HG03442 (cell line): ENCODE measurements around the gene STEAP3.

Experiments
- ATAC-seq: cut with Tn5 transposase; IDR thresholded peaks from one replicate; pipeline ENCODE4 v1.9.1; 2021; ENCODE audit warnings: mild to moderate bottlenecking, moderate library complexity; ENCODE audit not compliant: unreplicated experiment

Gene STEAP3

DNA sequence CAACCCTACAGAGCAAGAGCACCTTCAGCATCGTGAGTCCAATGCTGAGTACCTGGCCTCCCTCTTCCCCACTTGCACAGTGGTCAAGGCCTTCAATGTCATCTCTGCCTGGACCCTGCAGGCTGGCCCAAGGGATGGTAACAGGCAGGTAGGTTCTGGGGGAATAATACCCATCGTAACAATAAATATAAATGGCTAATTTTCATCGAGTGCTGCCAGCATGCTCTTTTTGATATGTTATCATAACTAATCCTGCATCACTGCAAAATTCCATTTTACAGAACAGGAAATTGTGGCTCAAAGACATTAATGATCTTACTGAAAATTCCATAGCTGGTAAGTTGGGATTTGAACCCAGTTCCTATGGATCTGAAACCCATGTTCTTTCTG, 22.2 kb downstream of the STEAP3 start:
- ATAC-seq, result no peak

DNA sequence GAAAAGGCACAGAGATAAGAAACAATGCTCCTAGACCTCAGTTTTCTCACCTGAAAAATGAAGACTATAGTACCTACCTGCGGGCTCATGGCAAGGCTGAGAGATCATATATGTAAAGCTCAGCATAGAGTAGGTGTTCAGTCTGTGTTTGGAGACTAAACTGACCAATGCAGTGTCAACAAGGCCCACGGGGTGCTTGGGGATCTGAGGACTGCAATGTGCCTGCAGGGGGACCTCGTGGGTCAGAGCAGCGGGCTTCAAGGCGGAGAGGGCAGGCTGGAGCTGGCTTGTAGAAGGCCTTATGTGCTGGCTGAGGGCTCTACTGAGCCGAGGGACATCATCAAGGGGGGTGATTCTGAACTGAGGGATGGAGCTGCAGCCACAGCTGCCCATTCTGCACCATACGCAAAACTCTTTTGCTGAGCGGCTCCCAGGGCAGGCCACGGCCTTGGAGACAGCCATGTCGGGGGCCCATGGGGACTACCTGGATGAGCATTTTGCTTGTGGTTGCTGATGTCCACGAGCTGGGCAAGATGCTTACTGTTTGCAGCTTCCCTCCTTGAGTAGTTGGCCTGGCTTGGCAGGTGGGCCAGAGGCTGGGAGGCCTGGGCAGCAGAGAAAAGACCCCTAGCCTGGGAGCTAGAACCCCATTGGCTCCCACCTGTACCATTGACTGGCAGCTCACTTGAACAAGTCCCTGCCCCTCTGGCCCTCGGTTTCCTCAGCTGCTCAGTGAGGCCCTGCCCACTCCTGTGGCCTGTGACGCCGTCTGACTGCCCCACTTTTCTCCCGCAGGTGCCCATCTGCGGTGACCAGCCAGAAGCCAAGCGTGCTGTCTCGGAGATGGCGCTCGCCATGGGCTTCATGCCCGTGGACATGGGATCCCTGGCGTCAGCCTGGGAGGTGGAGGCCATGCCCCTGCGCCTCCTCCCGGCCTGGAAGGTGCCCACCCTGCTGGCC, 23.5 kb downstream of the STEAP3 start:
- no peak for ATAC-seq

DNA sequence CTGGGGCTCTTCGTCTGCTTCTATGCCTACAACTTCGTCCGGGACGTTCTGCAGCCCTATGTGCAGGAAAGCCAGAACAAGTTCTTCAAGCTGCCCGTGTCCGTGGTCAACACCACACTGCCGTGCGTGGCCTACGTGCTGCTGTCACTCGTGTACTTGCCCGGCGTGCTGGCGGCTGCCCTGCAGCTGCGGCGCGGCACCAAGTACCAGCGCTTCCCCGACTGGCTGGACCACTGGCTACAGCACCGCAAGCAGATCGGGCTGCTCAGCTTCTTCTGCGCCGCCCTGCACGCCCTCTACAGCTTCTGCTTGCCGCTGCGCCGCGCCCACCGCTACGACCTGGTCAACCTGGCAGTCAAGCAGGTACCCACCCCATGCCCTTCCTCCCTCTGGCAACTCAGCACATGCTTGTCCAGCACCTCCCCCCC, 24.2 kb downstream of the STEAP3 start:
- no peak for ATAC-seq

DNA sequence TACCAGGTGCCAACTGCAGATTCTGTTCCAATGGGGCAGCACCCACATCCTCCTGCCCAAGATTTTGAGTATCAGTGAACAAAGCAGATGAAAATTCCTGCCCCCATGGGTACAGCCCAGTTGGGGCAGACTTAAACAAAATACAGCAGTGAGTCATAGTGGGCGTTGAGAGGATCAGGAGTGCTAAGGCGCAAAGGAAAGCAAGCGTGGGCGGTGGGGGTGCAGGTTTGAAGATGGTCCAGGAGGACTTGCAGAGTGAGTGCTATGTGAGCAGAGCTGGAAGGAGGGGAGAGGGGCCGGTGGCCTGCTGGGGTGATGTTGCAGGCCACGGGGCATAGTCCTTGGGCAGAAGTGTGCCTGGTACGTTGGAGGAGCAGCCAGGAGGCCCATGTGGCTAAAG, 24.7 kb downstream of the STEAP3 start:
- no peak for ATAC-seq

GRCh38 chr2:119248751-119249150, 25.1 kb downstream of the STEAP3 start:
- no peak for ATAC-seq

DNA sequence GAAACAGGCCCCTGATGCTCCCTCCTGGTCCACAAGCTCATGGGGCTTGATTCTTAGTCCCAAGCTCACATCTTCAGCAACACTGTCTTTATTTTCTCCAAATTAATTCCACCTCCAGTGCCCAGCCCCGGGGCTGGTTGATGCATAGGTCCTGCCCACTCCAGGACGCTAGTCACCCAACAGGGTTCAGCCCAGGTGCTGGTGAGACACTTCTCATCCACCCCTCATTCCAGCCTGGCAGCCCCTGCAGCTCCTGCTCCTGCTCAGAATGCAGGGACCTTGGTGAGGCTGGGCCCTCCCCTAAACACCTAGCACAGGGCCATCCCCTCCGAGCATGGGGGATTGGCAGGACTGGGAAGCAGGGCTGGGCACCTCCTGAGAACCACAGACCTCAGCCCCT, 25.7 kb downstream of the STEAP3 start:
- ATAC-seq, result no peak

GRCh38 chr2:119249855-119250717, 26.5 kb downstream of the STEAP3 start:
- ATAC-seq, result no peak

- no peak for ATAC-seq
Measured at GRCh38 chr2:119250718-119251290, 27.2 kb downstream of the STEAP3 start.

- no peak for ATAC-seq
Measured at GRCh38 chr2:119251652-119252051, 28.0 kb downstream of the STEAP3 start.

DNA sequence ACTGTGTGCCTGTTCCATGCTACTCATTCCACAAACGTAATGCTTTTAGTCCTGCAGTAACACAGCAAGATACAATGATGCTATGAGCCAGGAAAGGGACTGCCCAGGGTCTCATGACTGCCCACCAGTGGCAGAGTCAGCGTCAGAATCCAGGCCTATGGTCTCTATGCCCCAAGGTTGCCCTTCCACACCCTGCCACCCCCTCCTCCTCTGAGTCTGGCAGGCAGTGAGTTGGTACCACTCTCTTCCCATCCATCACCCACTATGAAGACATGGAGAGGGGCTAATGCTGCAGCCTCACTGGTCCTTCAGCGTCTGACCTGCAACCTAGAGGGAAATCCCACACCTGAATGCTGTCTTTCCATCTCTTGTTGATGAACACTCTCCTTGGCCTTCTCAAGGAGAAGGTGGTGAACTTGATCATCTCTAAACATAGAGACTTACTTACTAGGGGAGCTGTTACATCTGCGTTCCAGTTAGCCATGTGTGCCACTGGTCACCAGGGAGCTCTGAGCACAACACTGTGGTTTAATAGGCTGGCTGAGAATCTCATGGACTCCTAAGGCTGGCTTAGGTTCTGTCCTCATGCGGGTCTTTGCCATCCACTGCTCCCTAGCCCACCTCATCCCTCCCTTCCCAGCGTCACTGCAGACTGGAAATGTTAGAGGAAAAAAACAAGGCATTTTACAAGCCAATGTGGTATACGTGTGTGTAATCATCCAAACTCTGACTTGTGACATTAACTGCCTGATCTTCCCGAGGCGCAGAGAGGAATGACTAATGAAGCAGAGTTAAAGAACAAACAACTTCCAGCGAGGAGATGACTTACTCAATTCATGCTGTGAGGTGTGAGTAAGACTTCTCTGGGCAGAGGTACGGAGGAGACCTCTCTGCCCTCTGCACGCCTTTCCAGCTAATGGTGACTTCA, 28.8 kb downstream of the STEAP3 start:
- no peak for ATAC-seq

GRCh38 chr2:119253114-119253702, 29.6 kb downstream of the STEAP3 start:
- no peak for ATAC-seq

DNA sequence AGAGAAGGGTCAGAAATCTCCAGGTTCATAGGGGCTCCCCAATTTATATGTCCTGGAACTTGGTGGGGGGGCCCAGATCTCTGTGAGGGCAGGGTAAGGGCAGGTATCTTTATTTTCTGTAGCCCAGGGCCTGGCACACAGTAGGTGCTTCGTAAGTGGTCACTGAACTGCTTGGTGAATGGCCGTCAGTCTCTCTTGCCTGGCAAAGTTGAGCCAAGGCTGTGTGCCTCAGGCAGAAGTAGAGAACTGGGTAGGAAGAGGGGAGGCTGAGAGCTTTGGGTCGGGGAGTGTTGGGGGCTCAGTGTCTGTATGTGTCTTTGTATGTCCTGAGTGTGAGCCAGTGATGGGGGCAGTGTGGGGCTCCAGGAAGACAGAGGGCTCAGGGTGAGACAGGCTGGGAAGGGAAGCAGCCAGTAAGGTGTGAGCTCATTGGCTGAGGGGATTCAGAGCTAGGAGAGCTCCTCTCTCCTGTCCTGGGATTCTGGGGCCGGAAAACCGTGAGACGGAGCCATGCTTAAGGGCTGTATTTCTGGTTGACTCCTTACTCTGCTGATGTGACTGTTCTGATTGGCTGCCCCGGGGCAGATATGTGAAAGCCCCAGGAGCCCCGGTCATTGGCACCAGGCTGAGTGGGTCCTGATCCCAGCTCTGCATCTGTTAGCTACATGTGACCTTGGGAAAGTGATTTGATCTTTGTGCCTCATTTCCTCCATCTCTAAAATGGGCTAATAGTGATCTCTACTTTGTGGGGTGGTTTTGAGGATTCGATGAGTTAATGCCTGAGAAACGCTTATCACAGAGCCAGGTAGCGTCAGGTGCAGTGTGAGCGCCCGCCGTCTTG, 30.3 kb downstream of the STEAP3 start:
- no peak for ATAC-seq

DNA sequence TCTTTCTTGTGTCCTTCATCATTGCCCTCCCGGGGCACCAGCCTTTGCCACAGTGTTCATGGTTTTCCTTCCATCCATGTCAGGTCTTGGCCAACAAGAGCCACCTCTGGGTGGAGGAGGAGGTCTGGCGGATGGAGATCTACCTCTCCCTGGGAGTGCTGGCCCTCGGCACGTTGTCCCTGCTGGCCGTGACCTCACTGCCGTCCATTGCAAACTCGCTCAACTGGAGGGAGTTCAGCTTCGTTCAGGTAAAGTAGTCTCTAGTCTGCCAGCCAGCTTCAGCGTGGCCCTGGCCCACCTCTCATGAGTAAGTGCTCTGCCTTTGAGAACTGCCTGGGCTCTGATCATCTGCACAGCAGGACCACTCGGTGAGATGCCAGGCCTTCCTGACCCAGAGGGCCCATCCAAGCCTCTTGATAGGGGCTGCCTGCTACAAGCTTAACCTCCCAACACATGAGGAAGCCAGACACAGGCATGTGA, 31.0 kb downstream of the STEAP3 start:
- ATAC-seq, result no peak

DNA sequence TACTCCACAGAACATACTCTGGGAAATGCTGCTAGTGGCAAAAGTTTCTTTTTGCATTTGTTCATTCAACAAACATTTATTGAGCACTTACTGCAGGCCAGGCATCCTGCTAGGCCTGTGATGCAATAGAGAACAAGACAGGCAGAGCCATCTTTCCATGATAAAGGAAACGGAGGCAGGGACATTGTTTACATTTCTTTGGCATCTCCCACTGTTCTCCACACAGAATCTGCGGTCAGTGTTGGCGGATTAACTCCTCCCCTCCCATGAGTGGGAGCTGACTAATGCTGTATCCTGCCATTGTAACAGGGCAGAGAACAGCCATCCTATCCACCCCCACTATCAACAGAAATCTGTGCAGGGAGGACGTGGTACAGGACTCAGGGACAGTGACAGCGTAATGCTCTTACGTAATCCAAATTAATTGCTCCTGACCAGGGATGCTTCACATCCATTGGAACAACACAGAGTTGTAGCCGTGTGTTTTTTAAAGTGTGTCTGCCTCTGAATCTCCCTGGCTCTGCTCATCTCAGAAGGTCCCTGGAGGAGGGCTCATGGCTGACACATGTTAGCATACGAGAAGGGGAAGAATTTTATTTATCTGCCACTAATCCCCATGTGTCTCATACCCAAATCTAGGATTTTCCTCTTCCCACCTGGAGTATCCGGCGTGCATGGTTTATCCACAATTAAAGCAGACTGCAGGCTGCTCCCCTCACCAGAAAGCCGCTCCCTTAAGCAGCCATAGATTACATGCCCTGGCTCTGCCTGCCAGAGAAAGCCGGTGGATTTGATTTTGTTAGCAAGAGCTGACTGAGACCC, 32.3 kb downstream of the STEAP3 start:
- no peak for ATAC-seq

GRCh38 chr2:119256582-119256921, 32.9 kb downstream of the STEAP3 start:
- no peak for ATAC-seq

GRCh38 chr2:119257198-119257597, 33.6 kb downstream of the STEAP3 start:
- ATAC-seq, result no peak

- no peak for ATAC-seq
Measured at GRCh38 chr2:119259296-119259860, 35.7 kb downstream of the STEAP3 start.
